ACC112 (cell line): ENCODE measurements around the gene KCNK4.

ENCODE experiments used
- H2AFZ ChIP-seq: fragments of 200-600 bp; sonication (generic); one replicate; pipeline ENCODE4 v1.6.0; 2017; ENCODE audit warnings: antibody characterized with exemption, low read length; ENCODE audit not compliant: unreplicated experiment
- H3K27ac ChIP-seq: fragments of 200-600 bp; sonication (generic); 2 replicates; pipeline ENCODE4 v1.5.1; 2014; ENCODE audit warnings: low read depth, mild to moderate bottlenecking, antibody characterized with exemption, low read length, moderate library complexity
- H3K27me3 ChIP-seq: fragments of 200-600 bp; sonication (generic); 2 replicates; pipeline ENCODE4 v1.6.1; 2014; ENCODE audit warnings: mild to moderate bottlenecking, antibody characterized with exemption, low read length, moderate library complexity, mixed read lengths; ENCODE audit not compliant: insufficient read depth
- H3K36me3 ChIP-seq: fragments of 200-600 bp; sonication (generic); 2 replicates; pipeline ENCODE4 v1.6.1; 2016; ENCODE audit warnings: mild to moderate bottlenecking, antibody characterized with exemption, low read length, moderate library complexity, mixed read lengths; ENCODE audit not compliant: insufficient read depth
- H3K4me1 ChIP-seq: fragments of 200-600 bp; sonication (generic); one replicate; pipeline ENCODE4 v1.6.1; 2016; ENCODE audit warnings: low read length, mixed read lengths; ENCODE audit not compliant: insufficient read depth, unreplicated experiment, control insufficient read depth
- H3K4me3 ChIP-seq: fragments of 200-600 bp; sonication (generic); 2 replicates; pipeline ENCODE4 v1.5.1; 2014; ENCODE audit warnings: mild to moderate bottlenecking, low read depth, low read length
- H3K79me2 ChIP-seq: fragments of 200-600 bp; sonication (generic); one replicate; pipeline ENCODE4 v1.6.0; 2016; ENCODE audit warnings: low read length; ENCODE audit not compliant: control insufficient read depth, unreplicated experiment, insufficient read depth

Gene KCNK4

DNA sequence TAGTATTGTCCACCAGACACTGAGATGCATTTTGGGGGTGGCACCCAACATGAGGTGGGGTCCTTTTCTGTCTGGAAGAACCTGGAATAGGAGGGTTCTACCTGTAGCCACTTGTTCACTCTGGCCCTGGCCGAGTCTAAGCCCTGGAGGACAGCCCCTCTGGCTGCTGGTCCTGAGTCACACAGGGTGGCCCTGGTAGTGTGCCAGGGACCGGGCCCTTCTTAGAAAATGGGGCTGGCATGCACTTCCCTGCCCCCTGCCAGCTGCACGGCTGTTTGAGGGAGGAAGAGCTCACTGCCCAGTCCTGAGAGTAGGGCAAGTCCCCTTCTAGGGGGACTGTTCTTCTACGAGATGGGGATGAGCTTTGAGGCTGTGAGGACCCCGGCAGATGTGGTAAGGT is 37.6 kb upstream of the KCNK4 start:
- Histone ChIP-seq H3K27ac (no peak overlapping the region), H2AFZ (no peak overlapping the region), H3K4me1 (peaks cover 18% of the 10 kb centered on the region), H3K27me3 (no peaks in the 10 kb centered on the region), H3K36me3 (0 out of 2 replicates have a peak, but pooled peaks cover 4% of the 10 kb centered on the region), H3K4me3 (no peak overlapping the region), H3K79me2 (peaks cover 21% of the 10 kb centered on the region)

DNA sequence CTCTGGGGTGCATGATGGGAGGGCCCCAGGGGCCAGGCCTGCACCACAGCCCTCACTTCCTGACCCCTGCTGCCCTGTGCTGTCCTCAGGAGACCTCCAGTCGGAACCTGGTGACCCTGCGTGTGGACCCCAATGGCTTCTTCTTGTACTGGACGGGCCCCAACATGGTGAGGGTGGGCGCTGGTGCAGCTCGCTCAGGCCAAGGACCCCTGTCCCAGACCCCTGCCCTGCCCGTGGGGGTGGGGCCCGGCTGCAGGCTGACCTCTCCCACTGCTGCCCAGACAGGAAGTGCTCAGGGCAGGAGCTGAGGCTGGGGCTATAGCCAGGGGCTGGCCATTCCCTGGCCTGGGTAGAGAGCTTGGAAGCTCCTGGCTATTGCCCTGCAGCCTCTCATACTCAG is 36.8 kb upstream of the KCNK4 start:
- Histone ChIP-seq H3K4me3 (no peak overlapping the region), H3K79me2 (peaks cover 21% of the 10 kb centered on the region), H3K4me1 (peaks cover 18% of the 10 kb centered on the region), H2AFZ (no peak overlapping the region), H3K27me3 (no peaks in the 10 kb centered on the region), H3K27ac (no peak overlapping the region), H3K36me3 (peaks cover 6% of the 10 kb centered on the region; the same call in 1 of the 2 replicates)

DNA sequence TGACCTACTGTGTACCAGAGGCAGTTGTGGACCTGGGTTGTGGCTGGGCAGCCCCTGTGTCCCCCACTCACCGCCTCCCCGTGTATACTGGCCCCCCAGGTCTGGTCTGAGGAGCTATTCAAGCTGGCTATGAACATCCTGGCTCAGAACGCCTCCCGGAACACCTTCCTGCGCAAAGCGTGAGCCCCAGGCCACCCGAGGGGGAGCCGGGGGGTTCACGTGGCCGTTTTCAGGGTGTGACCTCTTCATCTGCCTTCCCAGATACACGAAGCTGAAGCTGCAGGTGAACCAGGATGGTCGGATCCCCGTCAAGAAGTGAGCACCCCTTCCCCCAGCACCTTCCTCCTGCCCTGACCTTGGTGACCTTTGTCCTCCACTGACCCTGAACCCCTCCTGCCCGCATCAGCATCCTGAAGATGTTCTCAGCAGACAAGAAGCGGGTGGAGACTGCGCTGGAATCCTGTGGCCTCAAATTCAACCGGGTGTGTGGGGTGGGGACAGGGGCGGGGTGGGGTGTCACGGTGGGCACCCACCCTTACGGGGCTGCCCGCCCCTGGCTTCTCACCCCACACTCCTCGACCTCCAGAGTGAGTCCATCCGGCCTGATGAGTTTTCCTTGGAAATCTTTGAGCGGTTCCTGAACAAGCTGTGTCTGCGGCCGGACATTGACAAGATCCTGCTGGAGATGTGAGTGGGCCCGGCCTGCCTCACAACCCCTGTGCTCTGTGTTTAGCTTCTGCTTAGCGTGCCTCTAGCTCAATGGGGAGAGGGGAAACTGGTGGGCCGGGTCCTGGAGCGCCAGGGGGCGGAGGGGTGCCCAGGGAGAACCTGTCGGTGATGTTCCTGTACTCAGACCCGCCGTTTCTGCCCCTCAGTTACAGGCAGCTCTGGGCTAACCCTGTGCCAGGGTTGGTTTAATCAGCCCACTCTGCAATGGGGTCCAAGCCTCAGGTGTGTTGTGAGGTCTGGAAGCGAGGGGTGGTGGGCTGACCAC is 35.7 kb upstream of the KCNK4 start:
- Histone ChIP-seq H3K79me2 (peaks cover 21% of the 10 kb centered on the region), H2AFZ (no peak overlapping the region), H3K36me3 (peaks cover 14% of the 10 kb centered on the region)

DNA sequence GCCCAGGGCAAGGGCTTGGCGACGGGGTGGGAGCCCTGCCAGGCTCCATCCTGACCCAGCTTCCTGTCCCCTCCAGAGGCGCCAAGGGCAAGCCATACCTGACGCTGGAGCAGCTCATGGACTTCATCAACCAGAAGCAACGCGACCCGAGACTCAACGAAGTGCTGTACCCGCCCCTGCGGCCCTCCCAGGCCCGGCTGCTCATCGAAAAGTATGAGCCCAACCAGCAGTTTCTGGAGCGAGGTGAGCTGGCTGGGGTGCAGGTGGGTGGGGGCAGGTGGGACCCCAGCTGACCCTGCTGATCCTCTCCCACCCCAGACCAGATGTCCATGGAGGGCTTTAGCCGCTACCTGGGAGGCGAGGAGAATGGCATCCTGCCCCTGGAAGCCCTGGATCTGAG is 34.8 kb upstream of the KCNK4 start:
- H3K27ac ChIP-seq, result no peak overlapping the region
- H3K79me2 ChIP-seq, result peaks cover 21% of the 10 kb centered on the region
- H3K4me1 ChIP-seq, result peaks cover 13% of the 10 kb centered on the region
- no peaks in the 10 kb centered on the region for H3K27me3 ChIP-seq
- no peak overlapping the region for H3K4me3 ChIP-seq
- H2AFZ ChIP-seq, result no peak overlapping the region
- peaks cover 14% of the 10 kb centered on the region for H3K36me3 ChIP-seq

More for the DNA sequence above, 35.7 kb upstream of the KCNK4 start:
- no peak overlapping the region for H3K27ac ChIP-seq
- H3K27me3 ChIP-seq, result no peaks in the 10 kb centered on the region
- H3K4me3 ChIP-seq, result no peak overlapping the region
- H3K4me1 ChIP-seq, result peaks cover 18% of the 10 kb centered on the region

DNA sequence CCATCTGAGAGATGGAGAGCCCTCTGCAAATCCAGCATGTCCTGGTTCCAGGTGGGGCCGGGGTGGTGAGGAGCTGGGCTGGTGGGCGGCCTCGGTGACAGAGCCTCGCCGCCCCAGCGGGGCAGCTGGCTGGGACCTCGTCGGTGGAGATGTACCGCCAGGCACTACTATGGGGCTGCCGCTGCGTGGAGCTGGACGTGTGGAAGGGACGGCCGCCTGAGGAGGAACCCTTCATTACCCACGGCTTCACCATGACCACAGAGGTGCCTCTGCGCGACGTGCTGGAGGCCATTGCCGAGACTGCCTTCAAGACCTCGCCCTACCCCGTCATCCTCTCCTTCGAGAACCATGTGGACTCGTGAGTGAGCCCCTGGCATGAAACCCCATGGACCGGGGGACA is 32.7 kb upstream of the KCNK4 start:
- peaks cover 23% of the 10 kb centered on the region for H3K36me3 ChIP-seq
- H3K4me3 ChIP-seq, result no peak overlapping the region
- H3K79me2 ChIP-seq, result peaks cover 1% of the 10 kb centered on the region
- no peaks in the 10 kb centered on the region for H3K27me3 ChIP-seq
- H3K4me1 ChIP-seq, result peaks cover 16% of the 10 kb centered on the region
- H3K27ac ChIP-seq, result no peak overlapping the region
- H2AFZ ChIP-seq, result no peak overlapping the region

DNA sequence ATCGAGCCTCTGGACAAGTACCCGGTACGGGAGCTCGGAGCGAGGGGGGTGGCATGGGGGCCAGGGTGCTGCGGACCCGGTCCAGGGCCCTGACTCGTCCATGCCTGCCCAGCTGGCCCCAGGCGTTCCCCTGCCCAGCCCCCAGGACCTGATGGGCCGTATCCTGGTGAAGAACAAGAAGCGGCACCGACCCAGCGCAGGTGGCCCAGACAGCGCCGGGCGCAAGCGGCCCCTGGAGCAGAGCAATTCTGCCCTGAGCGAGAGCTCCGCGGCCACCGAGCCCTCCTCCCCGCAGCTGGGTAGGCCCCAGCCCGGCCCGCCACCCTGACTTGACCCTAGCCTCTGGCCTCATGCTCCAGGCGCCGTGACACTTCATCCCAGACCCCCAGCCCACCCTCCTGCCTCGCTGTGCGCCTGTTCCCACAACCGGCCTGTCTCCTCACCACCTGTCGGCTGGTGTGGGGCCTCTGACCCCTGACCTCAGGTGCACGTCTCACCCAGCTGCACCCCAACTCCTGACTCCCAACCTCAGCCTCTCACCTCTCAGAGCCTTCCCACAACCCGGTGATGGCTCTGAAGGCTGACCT is 32.1 kb upstream of the KCNK4 start:
- no peaks in the 10 kb centered on the region for H3K79me2 ChIP-seq
- peaks cover 23% of the 10 kb centered on the region for H3K36me3 ChIP-seq
- H3K27ac ChIP-seq, result no peak overlapping the region
- H2AFZ ChIP-seq, result no peak overlapping the region
- H3K27me3 ChIP-seq, result no peaks in the 10 kb centered on the region
- no peak overlapping the region for H3K4me3 ChIP-seq
- peaks cover 12% of the 10 kb centered on the region for H3K4me1 ChIP-seq

DNA sequence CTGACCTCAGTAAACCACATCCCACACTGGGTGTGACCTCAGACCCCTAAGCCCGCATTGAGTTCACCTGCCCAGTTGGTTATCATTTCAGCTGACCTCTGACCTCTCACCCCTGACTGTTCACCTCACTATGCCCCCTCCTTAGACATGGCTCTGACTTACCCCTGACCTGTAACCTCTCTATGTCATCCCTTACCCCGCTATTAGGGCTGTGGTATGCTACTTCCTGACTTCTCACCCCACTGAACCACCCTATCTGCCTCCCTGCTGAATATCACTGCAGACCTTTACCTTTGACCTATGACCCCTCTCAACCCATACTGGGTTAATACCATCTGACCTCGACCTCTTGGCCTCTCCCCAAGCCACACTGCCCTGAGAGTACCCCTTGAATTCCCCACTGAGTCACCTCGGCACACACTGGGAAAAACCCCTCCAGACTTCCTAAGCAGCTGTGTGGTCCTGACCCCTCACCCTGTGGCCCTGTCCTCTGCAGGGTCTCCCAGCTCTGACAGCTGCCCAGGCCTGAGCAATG is 31.5 kb upstream of the KCNK4 start:
- Histone ChIP-seq H2AFZ (no peak overlapping the region), H3K4me1 (peaks cover 12% of the 10 kb centered on the region), H3K27me3 (no peaks in the 10 kb centered on the region), H3K79me2 (no peaks in the 10 kb centered on the region), H3K27ac (no peak overlapping the region), H3K4me3 (no peak overlapping the region), H3K36me3 (peaks cover 23% of the 10 kb centered on the region)

DNA sequence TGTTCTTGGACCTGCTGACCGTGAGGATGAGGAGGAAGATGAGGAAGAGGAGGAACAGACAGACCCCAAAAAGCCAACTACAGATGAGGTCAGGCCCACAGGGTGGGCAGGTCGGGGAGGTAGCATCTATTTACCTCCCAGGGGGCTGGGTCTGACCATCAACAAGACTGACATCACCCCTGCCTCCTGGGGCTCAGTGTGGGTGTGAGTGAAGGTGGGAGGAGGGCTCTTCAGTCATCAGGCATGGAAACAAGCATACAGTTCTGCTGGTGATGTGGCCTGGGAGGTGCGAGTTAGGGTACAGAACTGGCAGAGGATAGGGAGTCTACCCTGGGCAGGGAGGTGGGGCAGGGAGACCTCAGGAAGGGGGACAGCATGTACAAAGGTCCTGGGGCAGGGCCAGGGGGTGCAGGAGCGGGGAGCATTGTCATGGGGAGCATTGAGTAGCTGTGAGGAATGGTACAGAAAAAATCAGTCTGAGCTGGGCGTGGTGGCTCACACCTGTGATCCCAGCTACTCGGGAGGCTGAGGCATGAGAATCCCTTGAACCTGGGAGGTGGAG is 30.9 kb upstream of the KCNK4 start:
- H3K27me3 ChIP-seq, result no peaks in the 10 kb centered on the region
- peaks cover 12% of the 10 kb centered on the region for H3K4me1 ChIP-seq
- no peak overlapping the region for H3K4me3 ChIP-seq
- no peak overlapping the region for H2AFZ ChIP-seq
- H3K36me3 ChIP-seq, result peaks cover 23% of the 10 kb centered on the region
- no peaks in the 10 kb centered on the region for H3K79me2 ChIP-seq
- no peak overlapping the region for H3K27ac ChIP-seq

DNA sequence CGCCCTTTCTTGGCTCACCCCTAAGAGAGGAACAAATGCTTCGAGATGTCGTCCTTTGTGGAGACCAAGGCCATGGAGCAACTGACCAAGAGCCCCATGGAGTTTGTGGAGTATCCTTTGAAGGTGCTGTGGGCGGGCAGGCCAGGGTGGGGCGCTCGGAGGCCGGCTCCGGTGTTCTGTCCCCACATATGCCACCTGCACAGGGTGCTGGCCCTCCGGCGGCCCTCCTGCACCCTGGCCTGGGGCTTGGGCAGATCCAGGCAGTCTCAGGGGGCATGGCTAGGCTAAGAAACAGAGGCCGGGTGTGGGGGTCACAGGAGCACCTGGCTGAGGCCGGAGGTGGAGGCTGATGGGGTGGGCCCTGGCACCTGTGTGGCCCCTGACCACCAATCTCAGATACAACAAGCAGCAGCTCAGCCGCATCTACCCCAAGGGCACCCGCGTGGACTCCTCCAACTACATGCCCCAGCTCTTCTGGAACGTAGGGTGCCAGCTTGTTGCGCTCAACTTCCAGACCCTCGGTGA is 29.5 kb upstream of the KCNK4 start:
- Histone ChIP-seq H3K27ac (no peak overlapping the region), H3K4me3 (no peak overlapping the region), H3K79me2 (no peaks in the 10 kb centered on the region), H3K36me3 (peaks cover 19% of the 10 kb centered on the region), H3K4me1 (peaks cover 12% of the 10 kb centered on the region), H2AFZ (no peak overlapping the region), H3K27me3 (no peaks in the 10 kb centered on the region)

DNA sequence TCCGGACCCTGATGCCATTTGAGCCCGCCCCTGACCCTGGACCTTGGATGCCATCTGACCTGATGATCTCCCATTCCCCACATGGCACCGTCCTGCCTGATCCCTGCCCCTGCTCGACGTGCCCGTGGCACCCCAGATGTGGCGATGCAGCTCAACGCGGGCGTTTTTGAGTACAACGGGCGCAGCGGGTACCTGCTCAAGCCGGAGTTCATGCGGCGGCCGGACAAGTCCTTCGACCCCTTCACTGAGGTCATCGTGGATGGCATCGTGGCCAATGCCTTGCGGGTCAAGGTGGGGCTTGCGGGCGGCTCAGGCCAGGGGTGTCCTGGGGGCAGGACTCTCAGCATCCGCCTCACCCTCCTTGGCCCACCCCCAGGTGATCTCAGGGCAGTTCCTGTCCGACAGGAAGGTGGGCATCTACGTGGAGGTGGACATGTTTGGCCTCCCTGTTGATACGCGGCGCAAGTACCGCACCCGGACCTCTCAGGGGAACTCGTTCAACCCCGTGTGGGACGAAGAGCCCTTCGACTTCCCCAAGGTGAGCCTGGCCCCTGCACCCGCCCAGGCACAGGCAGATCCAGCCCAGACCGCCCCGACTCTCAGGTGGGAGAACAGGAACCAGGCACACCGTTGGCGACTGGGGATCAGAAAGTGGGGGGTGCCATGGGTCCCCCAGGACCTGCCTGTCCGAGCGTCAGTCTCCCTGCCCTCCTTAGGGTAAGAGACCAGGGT is 28.7 kb upstream of the KCNK4 start:
- H2AFZ ChIP-seq, result no peak overlapping the region
- peaks cover 18% of the 10 kb centered on the region for H3K36me3 ChIP-seq
- H3K27ac ChIP-seq, result no peak overlapping the region
- H3K4me3 ChIP-seq, result no peak overlapping the region
- H3K27me3 ChIP-seq, result no peaks in the 10 kb centered on the region
- H3K4me1 ChIP-seq, result peaks cover 12% of the 10 kb centered on the region
- no peaks in the 10 kb centered on the region for H3K79me2 ChIP-seq
